Brain microvascular endothelial cell (primary cell): ENCODE data around the gene MYLK4.

Source experiments
- DNase-seq: peaks from one replicate; pipeline ENCODE4 v3.0.0-alpha.2; 2020
- H3K27ac ChIP-seq: fragments of 250-450 bp; sonication (Bioruptor Pico); 2 replicates; pipeline ENCODE4 v1.5.1; 2020; ENCODE audit warnings: mild to moderate bottlenecking, moderate library complexity
- H3K27me3 ChIP-seq: fragments of 250-450 bp; sonication (Bioruptor Pico); replicated peaks from 2 replicates; pipeline ENCODE4 v1.5.1; 2020; ENCODE audit warnings: mild to moderate bottlenecking
- H3K36me3 ChIP-seq: fragments of 250-450 bp; sonication (Bioruptor Pico); replicated peaks from 2 replicates; pipeline ENCODE4 v1.5.1; 2020; ENCODE audit warnings: mild to moderate bottlenecking
- H3K4me3 ChIP-seq: 2 replicates; pipeline ENCODE4 v1.5.1; 2011; ENCODE audit warnings: low read depth, mild to moderate bottlenecking, control low read depth, low read length, moderate library complexity
- in situ Hi-C: cut with HindIII; loops from 2 replicates; pipeline ENCODE4 v1.10.0; 2017; ENCODE audit warnings: low sequenced_read_pairs, low pct_ligation_motif_present
- TF ChIP-seq, protein P1 (sequence below): IDR thresholded peaks from 2 replicates; pipeline ENCODE4 v1.5.1; 2011; ENCODE audit warnings: low read depth, mild to moderate bottlenecking, moderate library complexity, low read length, control low read depth, inconsistent platforms; ENCODE audit errors: missing control alignments

Gene MYLK4

DNA sequence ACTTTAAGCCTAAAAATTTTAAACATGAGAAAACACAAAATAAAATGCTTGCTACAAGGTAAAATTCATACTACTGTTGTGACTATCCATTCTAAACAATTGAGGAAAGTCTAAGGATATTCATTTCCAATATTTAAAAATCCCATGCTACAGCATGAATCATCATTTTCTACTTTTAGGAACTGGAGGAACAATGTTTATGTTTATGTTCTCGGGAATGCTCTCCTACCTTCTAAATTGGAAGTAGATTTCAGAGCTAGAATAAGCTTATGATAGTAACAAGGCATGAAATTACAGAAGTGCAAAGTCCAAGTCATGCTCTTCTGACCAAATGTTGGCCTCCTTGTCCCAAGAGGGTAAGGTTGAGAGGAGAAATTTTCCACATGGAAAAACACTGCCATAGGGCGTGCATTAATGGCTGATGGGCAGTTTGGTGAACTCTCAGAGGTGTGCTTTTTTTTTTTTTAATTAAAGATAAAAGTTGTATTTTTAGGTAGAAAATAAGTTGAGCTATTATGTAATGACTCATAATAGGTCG lies 6.0 kb upstream of the MYLK4 start:
- no peak for DNase-seq
- no peak overlapping the region for H3K4me3 ChIP-seq
- H3K36me3 ChIP-seq: no peaks in the 10 kb centered on the region
- TF ChIP-seq, protein P1, sequence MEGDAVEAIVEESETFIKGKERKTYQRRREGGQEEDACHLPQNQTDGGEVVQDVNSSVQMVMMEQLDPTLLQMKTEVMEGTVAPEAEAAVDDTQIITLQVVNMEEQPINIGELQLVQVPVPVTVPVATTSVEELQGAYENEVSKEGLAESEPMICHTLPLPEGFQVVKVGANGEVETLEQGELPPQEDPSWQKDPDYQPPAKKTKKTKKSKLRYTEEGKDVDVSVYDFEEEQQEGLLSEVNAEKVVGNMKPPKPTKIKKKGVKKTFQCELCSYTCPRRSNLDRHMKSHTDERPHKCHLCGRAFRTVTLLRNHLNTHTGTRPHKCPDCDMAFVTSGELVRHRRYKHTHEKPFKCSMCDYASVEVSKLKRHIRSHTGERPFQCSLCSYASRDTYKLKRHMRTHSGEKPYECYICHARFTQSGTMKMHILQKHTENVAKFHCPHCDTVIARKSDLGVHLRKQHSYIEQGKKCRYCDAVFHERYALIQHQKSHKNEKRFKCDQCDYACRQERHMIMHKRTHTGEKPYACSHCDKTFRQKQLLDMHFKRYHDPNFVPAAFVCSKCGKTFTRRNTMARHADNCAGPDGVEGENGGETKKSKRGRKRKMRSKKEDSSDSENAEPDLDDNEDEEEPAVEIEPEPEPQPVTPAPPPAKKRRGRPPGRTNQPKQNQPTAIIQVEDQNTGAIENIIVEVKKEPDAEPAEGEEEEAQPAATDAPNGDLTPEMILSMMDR: no peak
- no peaks in the 10 kb centered on the region for H3K27me3 ChIP-seq
- in situ Hi-C loops: no loop called here
- H3K27ac ChIP-seq: no peak overlapping the region

DNA sequence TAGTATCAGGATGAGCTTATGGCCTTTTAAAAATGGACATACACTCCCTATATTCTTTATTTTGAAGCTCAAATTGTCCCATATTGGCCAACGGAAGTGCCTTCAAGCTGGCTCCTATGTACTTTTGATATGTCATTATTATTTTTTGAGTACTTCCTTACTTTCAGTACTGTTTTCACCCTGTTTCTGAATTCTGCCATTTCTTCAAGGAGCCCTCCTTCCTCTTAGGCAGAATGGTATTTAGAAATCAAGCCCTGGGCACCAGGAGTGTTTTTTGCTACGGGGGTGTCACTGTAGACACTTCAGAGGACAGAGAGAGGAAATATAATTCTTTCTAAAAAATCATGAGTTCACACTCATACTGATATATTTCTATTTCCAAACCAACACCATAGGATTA lies 5.5 kb upstream of the MYLK4 start:
- H3K4me3 ChIP-seq: no peak overlapping the region
- no peaks in the 10 kb centered on the region for H3K27me3 ChIP-seq
- in situ Hi-C loops: no loop called here
- H3K27ac ChIP-seq: no peak overlapping the region
- no peaks in the 10 kb centered on the region for H3K36me3 ChIP-seq
- TF ChIP-seq, protein P1: no peak
- DNase-seq: no peak

DNA sequence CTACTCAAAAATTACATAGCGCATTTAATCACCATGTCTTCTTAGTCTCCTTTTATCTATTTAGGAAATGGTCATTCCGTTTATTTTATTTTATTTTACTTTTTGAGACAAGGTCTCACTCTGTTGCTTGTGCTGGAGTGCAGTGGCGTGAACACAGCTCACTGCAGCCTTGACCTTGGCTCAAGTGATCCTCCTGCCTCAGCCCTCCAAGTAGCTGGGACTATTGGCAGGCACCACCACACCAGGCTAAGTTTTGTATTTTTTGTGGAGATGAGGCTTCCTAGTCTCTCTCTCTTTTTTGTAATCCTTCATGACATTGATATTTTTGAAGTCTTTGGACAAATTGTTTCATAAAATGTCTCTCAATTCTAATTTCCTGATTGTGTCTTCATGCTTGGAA lies 4.7 kb upstream of the MYLK4 start:
- DNase-seq: no peak
- H3K36me3 ChIP-seq: no peaks in the 10 kb centered on the region
- no peak overlapping the region for H3K27ac ChIP-seq
- TF ChIP-seq, protein P1: no peak
- in situ Hi-C loops: no loop called here
- H3K4me3 ChIP-seq: no peak overlapping the region
- no peaks in the 10 kb centered on the region for H3K27me3 ChIP-seq

DNA sequence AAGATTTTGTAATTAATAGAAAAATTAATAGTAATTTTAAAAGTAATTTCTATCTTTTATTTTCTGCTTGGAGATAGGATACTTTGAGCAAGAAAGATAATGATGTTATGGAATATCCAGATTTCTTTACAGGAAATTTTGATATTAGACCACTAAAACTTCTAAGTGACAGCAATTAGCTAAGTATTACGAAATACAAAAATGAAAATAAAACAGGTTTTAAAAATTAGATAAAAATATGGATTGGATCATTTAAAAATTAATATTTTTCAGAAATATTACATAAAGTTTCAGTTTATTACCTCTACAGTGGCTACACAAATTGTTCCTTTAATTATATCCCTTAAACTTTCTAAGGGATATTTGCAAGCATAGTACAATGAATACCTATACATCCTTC lies 4.2 kb upstream of the MYLK4 start:
- no peaks in the 10 kb centered on the region for H3K27me3 ChIP-seq
- TF ChIP-seq, protein P1: no peak
- H3K4me3 ChIP-seq: no peak overlapping the region
- H3K27ac ChIP-seq: no peak overlapping the region
- no peak for DNase-seq
- no peaks in the 10 kb centered on the region for H3K36me3 ChIP-seq
- in situ Hi-C loops: no loop called here

DNA sequence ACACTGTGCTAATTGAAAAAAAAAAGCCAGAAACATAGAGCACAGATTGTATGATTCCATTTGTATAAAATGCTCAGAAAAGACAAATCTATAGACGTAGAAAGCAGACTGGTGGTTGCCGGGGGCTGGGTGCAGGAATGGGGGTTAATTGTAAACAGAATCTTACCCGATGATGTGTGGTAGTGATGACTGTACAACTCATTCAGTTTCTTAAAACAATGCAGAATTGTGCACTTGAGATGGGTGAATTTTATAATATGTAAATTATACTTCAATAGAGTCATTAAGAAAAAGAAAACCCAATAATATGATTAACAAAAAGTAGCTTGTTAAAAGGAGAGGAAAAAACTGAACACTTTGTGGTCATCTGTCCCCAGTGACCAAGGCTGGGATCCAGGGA lies 3.7 kb upstream of the MYLK4 start:
- Histone ChIP-seq H3K27me3 (no peaks in the 10 kb centered on the region), H3K36me3 (no peaks in the 10 kb centered on the region), H3K4me3 (no peak overlapping the region), H3K27ac (no peak overlapping the region)
- in situ Hi-C loops: no loop called here
- TF ChIP-seq, protein P1: no peak
- no peak for DNase-seq

DNA sequence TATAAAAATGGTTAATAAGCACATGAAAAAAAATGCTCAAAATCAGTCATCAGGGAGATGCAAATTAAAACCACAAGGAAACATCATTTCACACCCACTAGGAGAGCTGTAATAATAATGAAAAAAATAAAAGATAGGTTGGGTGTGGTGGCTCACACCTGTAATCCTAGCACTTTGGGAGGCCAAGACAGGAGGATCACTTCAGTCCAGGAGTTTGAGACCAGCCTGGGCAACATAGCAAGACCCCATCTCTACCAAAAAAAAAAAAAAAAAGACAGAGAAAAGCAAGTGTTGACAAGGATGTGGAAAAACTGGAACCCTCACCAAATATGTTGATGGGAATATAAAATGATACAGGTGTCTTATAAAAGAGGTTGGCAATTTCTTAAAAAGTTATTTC lies 3.0 kb upstream of the MYLK4 start:
- in situ Hi-C loops: no loop called here
- TF ChIP-seq, protein P1: no peak
- no peaks in the 10 kb centered on the region for H3K36me3 ChIP-seq
- no peak overlapping the region for H3K27ac ChIP-seq
- no peaks in the 10 kb centered on the region for H3K27me3 ChIP-seq
- H3K4me3 ChIP-seq: no peak overlapping the region
- no peak for DNase-seq
